Activated CD8-positive, alpha-beta memory T cell treated with anti-CD3 and anti-CD28 coated beads, Interleukin-2, amount 50 U/mL, for 1 hour (primary cell): ENCODE data around the gene FMO3.

Experiments used
- DNase-seq: peaks from one replicate; pipeline ENCODE4 v3.0.0-alpha.2; 2020; ENCODE audit errors: extremely low read depth

The FMO3 gene

DNA sequence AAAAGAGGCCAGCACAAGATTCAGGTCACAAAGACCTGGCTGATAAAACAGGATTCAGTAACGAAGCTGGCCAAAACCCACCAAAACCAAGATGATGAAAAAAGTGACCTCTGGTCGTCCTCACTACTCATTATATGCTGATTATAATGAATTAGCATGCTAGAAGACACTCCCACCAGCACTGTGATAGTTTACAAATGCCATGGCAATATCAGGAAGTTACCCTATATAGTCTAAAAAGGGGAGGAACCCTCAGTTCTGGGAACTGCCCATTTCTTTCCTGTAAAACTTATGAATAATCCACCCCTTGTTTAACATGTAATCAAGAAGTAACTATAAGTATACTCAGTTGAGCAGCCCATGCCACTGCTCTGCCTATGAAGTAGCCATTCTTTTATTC lies 68.4 kb downstream of the FMO3 start:
- DNase-seq, result no peak

DNA sequence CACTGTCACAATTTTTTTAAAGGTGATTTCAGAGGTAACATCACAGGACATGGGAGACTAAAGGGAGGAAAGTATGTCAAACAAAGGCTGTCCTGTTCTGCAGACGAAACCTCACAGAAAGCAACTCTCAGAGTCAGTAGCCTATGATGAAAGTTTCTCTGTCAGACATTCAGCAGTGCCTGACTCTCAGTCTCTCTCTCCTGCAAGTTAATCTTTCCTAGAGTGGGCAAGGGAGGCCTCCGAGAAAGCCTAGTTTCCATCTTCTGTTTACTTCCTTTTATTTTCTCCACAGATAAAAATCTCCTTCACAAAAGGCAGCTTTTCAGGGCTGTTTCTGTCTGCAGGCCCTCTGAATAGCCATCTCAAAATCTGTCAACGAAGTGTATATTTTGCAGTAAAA lies 69.5 kb downstream of the FMO3 start:
- no peak for DNase-seq

DNA sequence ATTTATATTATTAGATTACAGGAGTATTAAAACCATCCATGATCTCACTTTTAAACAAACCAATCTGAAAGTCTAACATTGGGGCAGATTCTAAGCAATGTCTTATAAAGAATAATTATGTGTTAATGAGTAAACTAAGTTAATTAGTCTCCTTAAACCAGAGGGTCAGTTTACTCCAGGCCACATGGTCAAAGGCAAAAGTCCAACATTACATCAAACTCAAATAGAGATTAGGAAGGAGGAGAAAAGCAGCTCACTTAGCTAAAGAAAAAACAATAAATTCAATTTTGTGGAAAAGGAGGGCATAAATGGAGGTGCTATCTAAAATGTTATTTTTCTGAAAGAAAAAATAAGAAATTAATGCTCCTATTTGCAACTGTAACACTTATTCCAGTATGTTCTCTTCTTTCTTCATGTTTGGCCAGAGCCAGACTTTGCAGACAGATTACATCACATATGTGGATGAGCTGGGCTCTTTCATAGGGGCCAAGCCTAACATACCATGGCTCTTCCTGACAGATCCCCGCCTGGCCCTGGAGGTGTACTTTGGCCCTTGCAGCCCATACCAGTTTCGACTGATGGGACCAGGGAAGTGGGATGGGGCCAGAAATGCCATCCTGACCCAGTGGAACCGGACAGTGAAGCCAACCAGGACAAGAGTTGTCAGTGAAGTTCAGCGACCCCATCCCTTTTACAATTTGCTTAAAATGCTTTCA lies 70.1 kb downstream of the FMO3 start:
- no peak for DNase-seq

DNA sequence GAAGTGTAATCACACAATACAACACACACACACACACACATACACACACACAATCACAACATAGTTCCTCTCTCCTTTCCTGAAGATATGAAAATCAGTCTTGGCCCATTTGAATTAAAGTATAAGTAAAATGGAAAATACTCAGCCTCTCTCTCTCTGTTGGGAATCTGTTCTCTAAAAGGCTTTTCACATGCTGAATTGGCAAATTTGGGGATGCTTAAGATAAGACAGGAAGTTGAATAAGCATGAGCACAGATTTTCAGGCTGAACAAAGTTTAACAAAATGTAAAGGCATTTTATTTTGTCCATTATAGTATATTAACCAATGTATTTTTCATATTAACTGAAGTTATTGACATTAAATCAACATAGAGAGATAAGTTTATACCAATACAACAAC lies 70.7 kb downstream of the FMO3 start:
- no peak for DNase-seq

DNA sequence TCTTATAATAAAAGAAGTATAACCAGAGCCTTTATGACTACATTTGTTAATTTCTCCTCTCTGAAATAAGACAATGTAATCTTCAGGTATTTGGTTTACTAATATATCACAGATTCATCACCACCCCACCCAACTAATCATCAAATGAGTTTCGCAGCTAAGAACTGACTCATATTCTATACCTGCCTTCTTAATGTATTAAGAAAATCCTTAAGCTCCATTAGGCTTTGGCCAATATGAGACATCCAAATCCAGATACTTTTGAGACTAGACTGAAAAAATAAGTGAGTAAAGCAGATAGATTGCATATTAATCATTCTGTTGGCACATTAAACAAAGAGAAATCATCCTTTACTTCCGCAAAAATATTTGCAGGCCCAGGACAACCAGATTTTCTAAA lies 75.7 kb downstream of the FMO3 start:
- DNase-seq, result no peak
